OCI-LY1 (cell line): Measurements from ENCODE around the gene PIGN.

Experiments
- H2AFZ ChIP-seq: fragments of 200-600 bp; sonication (generic), shearing (Covaris generic); 2 replicates; pipeline ENCODE4 v1.6.0; 2014; ENCODE audit warnings: antibody characterized with exemption, mild to moderate bottlenecking, low read length
- H3F3A ChIP-seq: fragments of 200-600 bp; sonication (generic), shearing (Covaris generic); 2 replicates; pipeline ENCODE4 v1.6.0; 2014; ENCODE audit warnings: mild to moderate bottlenecking, antibody characterized with exemption, low read length, moderate library complexity; ENCODE audit not compliant: insufficient read depth
- H3K27ac ChIP-seq: fragments of 200-600 bp; sonication (generic); 2 replicates; pipeline ENCODE4 v1.5.1; 2014; ENCODE audit warnings: low read length, mixed run types, mild to moderate bottlenecking, low read depth; ENCODE audit not compliant: poor library complexity, severe bottlenecking
- H3K27me3 ChIP-seq: fragments of 200-600 bp; sonication (generic); 2 replicates; pipeline ENCODE4 v1.6.0; 2014; ENCODE audit warnings: antibody characterized with exemption, mild to moderate bottlenecking, low read length, moderate library complexity; ENCODE audit not compliant: insufficient read depth
- H3K36me3 ChIP-seq: fragments of 200-600 bp; sonication (generic); 2 replicates; pipeline ENCODE4 v1.6.1; 2014; ENCODE audit warnings: mild to moderate bottlenecking, antibody characterized with exemption, low read length, moderate library complexity, mixed read lengths; ENCODE audit not compliant: insufficient read depth
- H3K4me1 ChIP-seq: fragments of 200-600 bp; sonication (generic); 2 replicates; pipeline ENCODE4 v1.5.1; 2014; ENCODE audit warnings: mild to moderate bottlenecking, low read length, moderate library complexity; ENCODE audit not compliant: insufficient read depth, severe bottlenecking
- H3K4me2 ChIP-seq: fragments of 200-600 bp; sonication (generic), shearing (Covaris generic); 2 replicates; pipeline ENCODE4 v1.6.1; 2014; ENCODE audit warnings: low read length
- H3K4me3 ChIP-seq: fragments of 200-600 bp; sonication (generic); 2 replicates; pipeline ENCODE4 v1.5.1; 2014; ENCODE audit warnings: low read length, low read depth, mild to moderate bottlenecking, mixed read lengths; ENCODE audit not compliant: poor library complexity, severe bottlenecking
- H3K79me2 ChIP-seq: fragments of 200-600 bp; shearing (Covaris generic); 2 replicates; pipeline ENCODE4 v1.6.1; 2016; ENCODE audit warnings: mixed run types, low read length, mixed read lengths; ENCODE audit not compliant: insufficient read depth
- H3K9ac ChIP-seq: fragments of 200-600 bp; sonication (generic), shearing (Covaris generic); 2 replicates; pipeline ENCODE4 v1.6.1; 2014; ENCODE audit warnings: mild to moderate bottlenecking, low read length, mixed read lengths
- H3K9me2 ChIP-seq: fragments of 200-600 bp; sonication (generic), shearing (Covaris generic); 2 replicates; pipeline ENCODE4 v1.6.1; 2014; ENCODE audit warnings: low read depth, mild to moderate bottlenecking, low read length, mixed read lengths
- H3K9me3 ChIP-seq: fragments of 200-600 bp; shearing (Covaris generic); 2 replicates; pipeline ENCODE4 v1.6.1; 2014; ENCODE audit warnings: low read length, mixed read lengths
- H4K20me1 ChIP-seq: fragments of 200-600 bp; sonication (generic), shearing (Covaris generic); 2 replicates; pipeline ENCODE4 v1.6.0; 2016; ENCODE audit warnings: mild to moderate bottlenecking, low read length; ENCODE audit not compliant: insufficient read depth
- EZH2 ChIP-seq: fragments of 200-600 bp; sonication (generic), shearing (Covaris generic); IDR thresholded peaks from 2 replicates; pipeline ENCODE4 v1.8.0; 2017; ENCODE audit warnings: borderline replicate concordance, mixed run types, mild to moderate bottlenecking, antibody characterized with exemption, low read length, moderate library complexity, mixed read lengths
- TF ChIP-seq, protein P1 (sequence below): fragments of 200-600 bp; sonication (generic), shearing (Covaris generic); IDR thresholded peaks from 2 replicates; pipeline ENCODE4 v1.5.1; 2017; ENCODE audit warnings: mild to moderate bottlenecking, antibody characterized with exemption, low read length, moderate library complexity, mixed read lengths

Gene PIGN

DNA sequence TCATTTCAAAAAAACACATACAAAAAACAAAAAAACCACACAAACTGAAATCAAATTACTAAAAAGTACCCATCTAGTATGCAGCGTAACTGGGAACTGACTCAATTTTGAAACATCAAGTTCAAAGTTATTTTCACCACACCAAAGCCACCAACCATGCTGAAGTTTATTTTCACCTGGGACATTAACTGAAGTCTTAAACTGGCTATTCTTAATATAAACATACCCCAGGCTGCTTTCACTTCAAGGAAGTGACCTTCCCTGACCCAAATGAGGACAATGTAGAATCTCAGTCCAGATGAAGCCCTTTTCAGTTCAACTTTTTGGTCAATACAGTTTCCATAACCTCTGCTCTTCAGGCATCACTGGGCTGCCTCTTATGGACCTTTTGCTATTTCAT lies 84.6 kb downstream of the PIGN start:
- no peak overlapping the region for H3K4me2 ChIP-seq
- no peak for TF ChIP-seq EZH2
- TF ChIP-seq, protein P1, sequence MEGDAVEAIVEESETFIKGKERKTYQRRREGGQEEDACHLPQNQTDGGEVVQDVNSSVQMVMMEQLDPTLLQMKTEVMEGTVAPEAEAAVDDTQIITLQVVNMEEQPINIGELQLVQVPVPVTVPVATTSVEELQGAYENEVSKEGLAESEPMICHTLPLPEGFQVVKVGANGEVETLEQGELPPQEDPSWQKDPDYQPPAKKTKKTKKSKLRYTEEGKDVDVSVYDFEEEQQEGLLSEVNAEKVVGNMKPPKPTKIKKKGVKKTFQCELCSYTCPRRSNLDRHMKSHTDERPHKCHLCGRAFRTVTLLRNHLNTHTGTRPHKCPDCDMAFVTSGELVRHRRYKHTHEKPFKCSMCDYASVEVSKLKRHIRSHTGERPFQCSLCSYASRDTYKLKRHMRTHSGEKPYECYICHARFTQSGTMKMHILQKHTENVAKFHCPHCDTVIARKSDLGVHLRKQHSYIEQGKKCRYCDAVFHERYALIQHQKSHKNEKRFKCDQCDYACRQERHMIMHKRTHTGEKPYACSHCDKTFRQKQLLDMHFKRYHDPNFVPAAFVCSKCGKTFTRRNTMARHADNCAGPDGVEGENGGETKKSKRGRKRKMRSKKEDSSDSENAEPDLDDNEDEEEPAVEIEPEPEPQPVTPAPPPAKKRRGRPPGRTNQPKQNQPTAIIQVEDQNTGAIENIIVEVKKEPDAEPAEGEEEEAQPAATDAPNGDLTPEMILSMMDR = no peak
- H3K79me2 ChIP-seq = no peaks in the 10 kb centered on the region
- no peaks in the 10 kb centered on the region; the same call in 1 of the 2 replicates for H3K9me2 ChIP-seq
- H2AFZ ChIP-seq = no peak overlapping the region
- no peak overlapping the region for H3K27ac ChIP-seq
- peaks cover 44% of the 10 kb centered on the region for H3K36me3 ChIP-seq
- H3K9ac ChIP-seq = no peak overlapping the region
- no peaks in the 10 kb centered on the region for H3F3A ChIP-seq
- H3K9me3 ChIP-seq = peaks cover 8% of the 10 kb centered on the region
- H3K4me1 ChIP-seq = no peaks in the 10 kb centered on the region
- no peaks in the 10 kb centered on the region for H3K27me3 ChIP-seq
- no peaks in the 10 kb centered on the region for H4K20me1 ChIP-seq
- H3K4me3 ChIP-seq = no peak overlapping the region

DNA sequence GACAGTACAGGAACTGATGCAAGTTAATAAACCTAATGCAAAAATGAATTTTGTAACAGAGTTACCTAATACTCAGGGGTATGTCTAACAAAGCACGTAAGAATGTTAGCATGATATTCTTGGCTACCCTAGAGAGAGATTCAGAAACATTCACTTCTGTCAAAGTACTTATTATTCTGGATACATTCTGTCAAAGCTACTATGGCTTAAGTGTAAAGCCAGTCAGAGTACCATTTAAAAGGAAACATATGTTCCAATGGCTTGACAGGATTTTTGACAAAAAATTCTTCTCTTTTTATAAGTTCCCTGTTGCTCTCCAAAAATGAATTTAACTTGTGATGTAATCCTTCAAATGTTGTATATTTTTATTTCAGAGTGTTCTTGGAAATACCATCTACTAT lies 85.5 kb downstream of the PIGN start:
- Histone ChIP-seq H3K9ac (no peak overlapping the region), H3K4me1 (no peaks in the 10 kb centered on the region), H3K79me2 (no peaks in the 10 kb centered on the region), H3K36me3 (peaks cover 40% of the 10 kb centered on the region), H4K20me1 (no peaks in the 10 kb centered on the region), H3F3A (no peaks in the 10 kb centered on the region), H3K27me3 (no peaks in the 10 kb centered on the region), H3K4me2 (no peak overlapping the region), H3K9me3 (peaks cover 8% of the 10 kb centered on the region), H3K27ac (no peak overlapping the region), H3K9me2 (no peaks in the 10 kb centered on the region; the same call in 1 of the 2 replicates), H2AFZ (no peak overlapping the region), H3K4me3 (no peak overlapping the region)
- TF ChIP-seq, protein P1 = no peak
- TF ChIP-seq EZH2 = no peak

DNA sequence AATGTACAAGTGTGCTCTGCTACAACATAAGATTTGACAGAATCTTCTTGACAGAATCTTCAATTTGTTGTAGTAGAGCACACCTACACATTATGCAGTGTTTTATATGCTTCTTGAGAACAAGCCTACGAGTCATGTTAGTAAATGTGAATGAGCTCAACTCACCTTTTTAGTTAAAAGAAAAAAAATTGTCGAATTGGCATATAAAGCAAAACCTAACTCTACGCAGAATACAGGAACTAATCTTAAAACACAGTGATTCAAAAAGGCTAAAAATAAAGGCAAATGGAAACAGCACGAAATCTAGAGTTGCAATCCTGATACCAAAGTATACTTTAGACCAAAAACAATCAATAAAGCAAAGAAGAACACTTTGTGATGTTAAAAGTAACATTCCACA lies 87.9 kb downstream of the PIGN start:
- Histone ChIP-seq H3K9me3 (peaks cover 8% of the 10 kb centered on the region), H4K20me1 (no peaks in the 10 kb centered on the region), H2AFZ (no peak overlapping the region), H3K4me3 (no peak overlapping the region), H3K79me2 (no peaks in the 10 kb centered on the region), H3K27me3 (no peaks in the 10 kb centered on the region), H3K4me1 (no peaks in the 10 kb centered on the region), H3K4me2 (no peak overlapping the region), H3K9me2 (no peaks in the 10 kb centered on the region; the same call in 1 of the 2 replicates), H3K36me3 (peaks cover 37% of the 10 kb centered on the region), H3F3A (no peaks in the 10 kb centered on the region), H3K9ac (no peak overlapping the region), H3K27ac (no peak overlapping the region)
- TF ChIP-seq, protein P1 = no peak
- TF ChIP-seq EZH2 = no peak
